K562 (cell line): Measurements from ENCODE around the gene OR2T11.

Source experiments
- ATF1 ChIP-seq, 2 experiments: fragments of 450-650 bp in 1 of 2; IDR thresholded peaks; 2 replicates each; pipeline ENCODE4 v1.6.1; 2016; ENCODE audit warnings: missing compliant biosample characterization in 1 of 2, missing genetic modification characterization in 1 of 2
- CTCF ChIP-seq, 3 experiments: IDR thresholded peaks in 2 of 3; conservative IDR thresholded peaks in 1 of 3; 2 replicates each; pipeline ENCODE4 v1.5.1; 2011 to 2012; ENCODE audit warnings: low read length in 3 of 3, mild to moderate bottlenecking in 3 of 3, control low read depth in 2 of 3, improper control_type of control experiment in 1 of 3, inconsistent platforms in 1 of 3, low read depth in 1 of 3, mixed read lengths in 1 of 3, moderate library complexity in 1 of 3; ENCODE audit not compliant: insufficient read depth in 2 of 3
- HDAC2 ChIP-seq: fragments of 450-650 bp; IDR thresholded peaks from 2 replicates; pipeline ENCODE4 v1.6.1; 2016; ENCODE audit warnings: mild to moderate bottlenecking
- HMGN3 ChIP-seq: IDR thresholded peaks from 2 replicates; pipeline ENCODE4 v1.6.1; 2011; ENCODE audit warnings: borderline replicate concordance, low read depth, mild to moderate bottlenecking, mixed read lengths, low read length; ENCODE audit not compliant: insufficient read length; ENCODE audit errors: extremely low read depth
- KLF16 ChIP-seq: IDR thresholded peaks from 2 replicates; pipeline ENCODE4 v1.6.1; 2016; ENCODE audit warnings: antibody characterized with exemption
- NFRKB ChIP-seq: fragments of 450-650 bp; IDR thresholded peaks from 2 replicates; pipeline ENCODE4 v1.6.1; 2016; ENCODE audit warnings: low read depth
- NR1H2 ChIP-seq: sonication (generic); formaldehyde crosslinking; IDR thresholded peaks from 2 replicates; pipeline ENCODE4 v1.4.0; 2020; ENCODE audit warnings: mild to moderate bottlenecking, missing genetic modification reagents
- PATZ1 ChIP-seq: fragments of 250-450 bp; sonication (Bioruptor Pico); IDR thresholded peaks from 2 replicates; pipeline ENCODE4 v1.5.0; 2020; ENCODE audit warnings: mild to moderate bottlenecking, borderline replicate concordance
- ZBTB33 ChIP-seq: sonication (generic); formaldehyde crosslinking; IDR thresholded peaks from 2 replicates; pipeline ENCODE4 v1.8.1; 2023; ENCODE audit warnings: mild to moderate bottlenecking, missing genetic modification reagents
- ZFP36 ChIP-seq: fragments of 150-350 bp; IDR thresholded peaks from 2 replicates; pipeline ENCODE4 v1.6.1; 2018; ENCODE audit warnings: low read length, low read depth; ENCODE audit not compliant: partially characterized antibody
- ZNF174 ChIP-seq: fragments of 250-450 bp; sonication (Bioruptor Pico); IDR thresholded peaks from 2 replicates; pipeline ENCODE4 v1.4.0; 2020; ENCODE audit warnings: mild to moderate bottlenecking
- ZNF77 ChIP-seq: fragments of 250-450 bp; sonication (Bioruptor Pico); IDR thresholded peaks from 2 replicates; pipeline ENCODE4 v1.5.0; 2020

- TF ChIP-seq HMGN3 (no peak), ZFP36 (no peak), ZNF77 (CRISPR knock-in tag) (no peak), CTCF (IDR thresholded peaks at IDR 0.05 in 2 of 3, conservative IDR thresholded peaks at IDR 0.05 in 1 of 3; ENCODE audit: insufficient read depth in 2 of 3, low read depth in 1 of 3, low read length in 3 of 3) (no peak), ATF1 (CRISPR knock-in tag; IDR thresholded peaks at IDR 0.05) (no peak), ATF1 (tag; IDR thresholded peaks at IDR 0.05) (no peak), NFRKB (no peak), KLF16 (no peak), ZBTB33 (no peak), PATZ1 (CRISPR knock-in tag) (no peak), NR1H2 (CRISPR knock-in tag) (no peak), ZNF174 (CRISPR knock-in tag) (no peak), HDAC2 (no peak)
Observed at GRCh38 chr1:248610301-248610700, 24.6 kb downstream of the OR2T11 start.
